Measurements from ENCODE around the gene CNIH4. TPM values are rescaled to one million over a fixed set of nuclear protein-coding genes. Genes with fewer than 3 reads are reported as not detected.

The CNIH4 gene
- polyA plus RNA-seq, 3 donors: 33.4 to 106 (median 94.7) TPM

GRCh38 chr1:224359207-224359606, 2.5 kb downstream of the CNIH4 start:
- Histone ChIP-seq H3K79me2 (ENCODE audit: insufficient read depth, low read length) (peaks cover 76% of the 10 kb centered on the region), H4K20me1 (ENCODE audit: insufficient read depth, low read length) (peaks cover 64% of the 10 kb centered on the region), H2AFZ (ENCODE audit: insufficient read depth, low read depth, low read length, poor library complexity, severe bottlenecking) (no peak overlapping the region), H3K9ac (ENCODE audit: insufficient read depth, low read length, poor library complexity, severe bottlenecking) (no peak overlapping the region), H3K36me3 (replicated peaks in 1 of 2; ENCODE audit: control insufficient read depth in 1 of 2, insufficient read depth in 2 of 2, low read length in 2 of 2) (peaks cover 11 to 35% of the 10 kb centered on the region in 2 donors), H3K4me2 (replicated peaks; ENCODE audit: extremely low read depth, low read length, poor library complexity, severe bottlenecking) (no peak overlapping the region), H3K9me3 (replicated peaks in 1 of 2; ENCODE audit: control insufficient read depth in 1 of 2, insufficient read depth in 1 of 2, low read length in 2 of 2) (no peaks in the 10 kb centered on the region), H3K27me3 (ENCODE audit: control insufficient read depth in 2 of 2, insufficient read depth in 2 of 2, low read length in 2 of 2) (no peaks in the 10 kb centered on the region), H3K27ac (ENCODE audit: low read depth in 1 of 2, low read length in 2 of 2) (peak overlapping the region in 1 of 2 donors; percentile 78), H3K4me1 (ENCODE audit: control insufficient read depth in 1 of 2, insufficient read depth in 2 of 2, low read length in 2 of 2) (peaks cover 28 to 31% of the 10 kb centered on the region in 2 donors), H3K4me3 (replicated peaks in 1 of 3; ENCODE audit: low read depth in 2 of 3, low read length in 3 of 3) (no peak overlapping the region)
- 100% methylated on average over 3 of the region's 3 CpGs for WGBS (ENCODE audit: insufficient coverage)
- peaks cover 25 to 44% of the 10 kb centered on the region in 2 donors for H3K36me3 Mint-ChIP-seq
- H3K27me3 Mint-ChIP-seq (ENCODE audit: low read depth in 3 of 3): no peaks in the 10 kb centered on the region
- no peak overlapping the region for H3K4me3 Mint-ChIP-seq
- intact Hi-C loops (cut with micrococcal nuclease): no loop called here
- no peak for DNase-seq
- H3K4me1 Mint-ChIP-seq: peaks cover 34% of the 10 kb centered on the region
- TF ChIP-seq CTCF (IDR thresholded peaks at IDR 0.05): no peak
- peak overlapping the region in 4 of 7 donors; percentile 7 to 95 (median 50) for H3K27ac Mint-ChIP-seq
- no peaks in the 10 kb centered on the region for H3K9me3 Mint-ChIP-seq

GRCh38 chr1:224368409-224368808, 11.7 kb downstream of the CNIH4 start:
- Histone ChIP-seq H3K4me3 (replicated peaks in 1 of 3; ENCODE audit: low read depth in 2 of 3, low read length in 3 of 3) (no peak overlapping the region), H3K79me2 (ENCODE audit: insufficient read depth, low read length) (peaks cover 100% of the 10 kb centered on the region), H3K9me3 (replicated peaks in 1 of 2; ENCODE audit: control insufficient read depth in 1 of 2, insufficient read depth in 1 of 2, low read length in 2 of 2) (no peaks in the 10 kb centered on the region), H3K4me1 (ENCODE audit: control insufficient read depth in 1 of 2, insufficient read depth in 2 of 2, low read length in 2 of 2) (no peaks in the 10 kb centered on the region), H3K27me3 (ENCODE audit: control insufficient read depth in 2 of 2, insufficient read depth in 2 of 2, low read length in 2 of 2) (no peaks in the 10 kb centered on the region), H4K20me1 (ENCODE audit: insufficient read depth, low read length) (peaks cover 90% of the 10 kb centered on the region), H3K9ac (ENCODE audit: insufficient read depth, low read length, poor library complexity, severe bottlenecking) (no peak overlapping the region), H2AFZ (ENCODE audit: insufficient read depth, low read depth, low read length, poor library complexity, severe bottlenecking) (no peak overlapping the region), H3K4me2 (replicated peaks; ENCODE audit: extremely low read depth, low read length, poor library complexity, severe bottlenecking) (no peak overlapping the region), H3K36me3 (replicated peaks in 1 of 2; ENCODE audit: control insufficient read depth in 1 of 2, insufficient read depth in 2 of 2, low read length in 2 of 2) (peaks cover 79 to 100% of the 10 kb centered on the region in 2 donors), H3K27ac (ENCODE audit: low read depth in 1 of 2, low read length in 2 of 2) (no peak overlapping the region)
- Mint-ChIP-seq H3K27me3 (ENCODE audit: low read depth in 3 of 3) (no peaks in the 10 kb centered on the region), H3K4me3 (no peak overlapping the region), H3K4me1 (peaks cover 2% of the 10 kb centered on the region), H3K36me3 (peaks cover 76 to 97% of the 10 kb centered on the region in 2 donors), H3K9me3 (no peaks in the 10 kb centered on the region), H3K27ac (no peak overlapping the region)
- no CpG with 5 or more reads among the region's 5 CpGs for WGBS (ENCODE audit: insufficient coverage)
- intact Hi-C loops (cut with micrococcal nuclease): no loop called here
- TF ChIP-seq CTCF (IDR thresholded peaks at IDR 0.05): no peak
- no peak for DNase-seq

All from CD14-positive monocyte (primary cell).